Uterus (tissue), 4 donors: ENCODE results near the gene URGCP. TPM values are rescaled to one million over a fixed set of nuclear protein-coding genes. Genes with fewer than 3 reads are reported as not detected.
"Not testable (repeated sequence)": the region's sequence is repeated elsewhere in the genome, so short reads cannot be mapped to it uniquely, and the experiment has no call there.

ENCODE experiments used
- DNase-seq, 2 donors: peaks; one replicate each; pipeline ENCODE4 v3.0.0-alpha.2; 2019 to 2020
- H3K27ac ChIP-seq, 2 donors: fragments of 200-600 bp; sonication (generic); 1 replicate in 1 of 2; 2 replicates in 1 of 2; pipeline ENCODE4 v1.5.1; 2016 to 2018
- H3K27me3 ChIP-seq, 2 donors: fragments of 200-600 bp; sonication (generic); one replicate each; pipeline ENCODE4 v1.5.1; 2018 to 2019; ENCODE audit warnings: control low read depth in 1 of 2
- H3K36me3 ChIP-seq, 2 donors: fragments of 200-600 bp; sonication (generic); one replicate each; pipeline ENCODE4 v1.5.1; 2019; ENCODE audit warnings: control low read depth in 1 of 2
- H3K4me1 ChIP-seq, 2 donors: fragments of 200-600 bp; sonication (generic); one replicate each; pipeline ENCODE4 v1.5.1; 2018 to 2019; ENCODE audit warnings: control low read depth in 1 of 2
- H3K4me3 ChIP-seq, 2 donors: fragments of 200-600 bp; sonication (generic); 1 replicate in 1 of 2; 2 replicates in 1 of 2; pipeline ENCODE4 v1.5.1; 2018 to 2019; ENCODE audit warnings: mild to moderate bottlenecking in 1 of 2
- H3K9me3 ChIP-seq, 2 donors: fragments of 200-600 bp; sonication (generic); one replicate each; pipeline ENCODE4 v1.5.1; 2019; ENCODE audit warnings: control low read depth in 1 of 2
- POLR2A ChIP-seq, 2 donors: fragments of 450-650 bp; IDR thresholded peaks; one replicate each; pipeline ENCODE4 v1.6.1; 2016; ENCODE audit warnings: antibody characterized with exemption in 2 of 2, mild to moderate bottlenecking in 1 of 2, moderate library complexity in 1 of 2
- intact Hi-C: fragments of 100-400 bp; cut with DNase I; formaldehyde crosslinking; loops from one replicate; pipeline ENCODE4 v1.15.1; 2023; ENCODE audit warnings: low total_unique reads
- small RNA-seq: library from RNA; depleted of rRNA; stranded (forward); fragments of <200 nt; gene quantifications from one replicate; pipeline ENCODE3, GENCODE V24; 2016
- total RNA-seq, 4 donors: library from RNA; depleted of rRNA in 3 of 4; stranded (reverse); fragments of >200 nt in 3 of 4; gene quantifications; one replicate each; pipeline versions ENCODE4 v1.1.0 to v1.2.4, GENCODE V29; 2014 to 2023
- TF ChIP-seq, protein P1 (sequence below), 4 experiments: fragments of 200-600 bp in 2 of 4; fragments of 450-650 bp in 2 of 4; sonication (generic) in 2 of 4; IDR thresholded peaks; one replicate each; pipeline ENCODE4 v1.5.1; 2016 to 2019; ENCODE audit warnings: antibody characterized with exemption in 4 of 4, mild to moderate bottlenecking in 2 of 4, moderate library complexity in 1 of 4
- donor health status: DM: yes; HTN: yes; CAD: no.

Gene URGCP
- total RNA-seq, 4 donors from 2014 or later, result 13.1 to 44.8 (median 28.9) TPM

DNA sequence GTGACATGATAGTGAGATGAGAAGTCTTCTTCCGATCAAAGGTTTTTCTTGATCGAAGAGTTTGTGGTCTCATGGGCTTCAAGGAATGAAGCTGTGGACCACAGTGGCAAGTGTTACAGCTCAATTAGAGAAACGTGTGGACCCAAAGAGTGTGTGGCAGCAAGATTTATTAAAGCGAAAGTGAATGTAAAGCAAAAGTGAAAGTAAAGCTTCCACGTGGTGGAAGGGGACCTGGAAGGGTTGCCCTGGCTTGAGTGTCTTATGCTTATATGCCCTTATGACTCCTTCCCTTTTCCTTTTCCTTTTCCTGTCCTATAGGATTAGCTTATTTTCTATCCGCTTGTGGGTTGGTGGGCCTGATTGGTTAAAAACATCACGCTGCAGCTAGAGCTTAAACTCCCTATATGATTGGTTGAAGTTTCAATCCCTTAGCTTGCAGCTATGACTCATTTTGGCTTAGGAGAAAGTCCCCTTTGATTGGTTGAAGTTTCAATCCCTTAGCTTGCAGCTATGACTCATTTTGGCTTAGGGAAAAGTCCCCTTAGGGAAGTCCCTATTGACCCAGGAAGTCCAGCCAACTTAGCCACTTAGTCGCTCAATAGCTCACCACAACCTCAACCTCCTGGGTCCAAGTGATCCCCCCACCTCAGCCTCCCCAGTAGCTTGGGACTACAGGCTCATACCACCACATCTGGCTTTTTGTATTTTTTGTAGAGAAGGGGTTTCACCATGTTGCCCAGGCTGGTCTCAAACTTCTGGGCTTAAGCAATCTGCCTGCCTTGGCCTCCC lies 71.7 kb downstream of the URGCP start:
- intact Hi-C loops, result loop anchor here (10.0 kb wide), 1 partner anchor 250 kb away; the partner anchor contains the start of gene STK17A
- Histone ChIP-seq H3K36me3 (no peaks in the 10 kb centered on the region), H3K9me3 (no peaks in the 10 kb centered on the region), H3K4me1 (no peaks in the 10 kb centered on the region), H3K27ac (no peak overlapping the region), H3K4me3 (peak overlapping the region in 1 of 2 donors; percentile 4), H3K27me3 (no peaks in the 10 kb centered on the region)
- DNase-seq, result no peak
- TF ChIP-seq, protein P1, sequence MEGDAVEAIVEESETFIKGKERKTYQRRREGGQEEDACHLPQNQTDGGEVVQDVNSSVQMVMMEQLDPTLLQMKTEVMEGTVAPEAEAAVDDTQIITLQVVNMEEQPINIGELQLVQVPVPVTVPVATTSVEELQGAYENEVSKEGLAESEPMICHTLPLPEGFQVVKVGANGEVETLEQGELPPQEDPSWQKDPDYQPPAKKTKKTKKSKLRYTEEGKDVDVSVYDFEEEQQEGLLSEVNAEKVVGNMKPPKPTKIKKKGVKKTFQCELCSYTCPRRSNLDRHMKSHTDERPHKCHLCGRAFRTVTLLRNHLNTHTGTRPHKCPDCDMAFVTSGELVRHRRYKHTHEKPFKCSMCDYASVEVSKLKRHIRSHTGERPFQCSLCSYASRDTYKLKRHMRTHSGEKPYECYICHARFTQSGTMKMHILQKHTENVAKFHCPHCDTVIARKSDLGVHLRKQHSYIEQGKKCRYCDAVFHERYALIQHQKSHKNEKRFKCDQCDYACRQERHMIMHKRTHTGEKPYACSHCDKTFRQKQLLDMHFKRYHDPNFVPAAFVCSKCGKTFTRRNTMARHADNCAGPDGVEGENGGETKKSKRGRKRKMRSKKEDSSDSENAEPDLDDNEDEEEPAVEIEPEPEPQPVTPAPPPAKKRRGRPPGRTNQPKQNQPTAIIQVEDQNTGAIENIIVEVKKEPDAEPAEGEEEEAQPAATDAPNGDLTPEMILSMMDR (IDR thresholded peaks at IDR 0.05), result no peak
- TF ChIP-seq POLR2A (IDR thresholded peaks at IDR 0.05), result no peak

DNA sequence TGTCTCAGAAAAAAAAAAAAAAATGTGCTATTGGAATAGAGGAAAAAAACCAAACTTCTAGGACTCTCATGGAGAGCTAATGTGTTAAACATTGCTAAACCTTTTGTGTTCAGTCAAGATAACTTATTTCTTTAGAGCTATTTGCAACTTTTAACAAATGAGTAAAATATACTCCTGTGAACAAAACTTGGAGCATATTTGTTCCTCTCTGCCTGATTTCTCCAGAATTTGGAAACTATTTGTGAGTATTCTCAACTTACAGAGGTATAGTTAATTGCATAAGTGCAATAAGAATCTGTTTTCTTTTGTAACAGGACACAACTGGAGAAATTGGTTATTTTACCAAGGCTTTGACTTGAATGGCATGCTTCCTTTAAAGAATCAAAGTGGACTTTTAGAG lies 75.5 kb downstream of the URGCP start:
- not testable (repeated sequence) for H3K4me3 ChIP-seq, H3K4me1 ChIP-seq, DNase-seq, H3K27me3 ChIP-seq, H3K36me3 ChIP-seq, H3K9me3 ChIP-seq, H3K27ac ChIP-seq
- intact Hi-C loops, result loop anchor here (10.0 kb wide), 1 partner anchor 246 kb away; the partner anchor contains the start of gene STK17A

Small RNAs within 50 kb of the gene (small RNA-seq; reads per million reads assigned to genes)
- gene MRPS24, result not detected

Other genes starting within 250 kb of the URGCP start
- 10 to 100 TPM; 30.0 to 83.6 (median 76.6) TPM for gene COA1, start 177.1 kb downstream of the URGCP start, total RNA-seq
- gene BLVRA, start 147.9 kb downstream of the URGCP start, total RNA-seq, result 10 to 100 TPM; 20.4 to 93.0 (median 56.5) TPM
- 100 to 1,000 TPM in 2 of 4 donors, 10 to 100 TPM in 2; 34.2 to 134 (median 91.1) TPM for gene MRPS24, start 37.1 kb downstream of the URGCP start, total RNA-seq
- gene UBE2D4, start 19.8 kb upstream of the URGCP start, total RNA-seq, result 10 to 100 TPM in 3 of 4 donors, 1 to 10 TPM in 1; 5.1 to 23.8 (median 16.5) TPM
- not detected for gene SPDYE1, start 91.3 kb upstream of the URGCP start, total RNA-seq
- gene DBNL, start 138.1 kb upstream of the URGCP start, total RNA-seq, result 100 to 1,000 TPM in 1 of 4 donors, 10 to 100 TPM in 3; 71.5 to 113 (median 91.0) TPM
- 1 to 10 TPM in 1 of 4 donors, under 1 TPM in 1, not detected in 2; 0.76 to 1.4 TPM for gene PGAM2, start 159.0 kb upstream of the URGCP start, total RNA-seq
- gene POLM, start 175.9 kb upstream of the URGCP start, total RNA-seq, result 10 to 100 TPM; 10.6 to 33.6 (median 23.6) TPM
- 100 to 1,000 TPM in 3 of 4 donors, 10 to 100 TPM in 1; 88.9 to 395 (median 303) TPM for gene AEBP1, start 197.7 kb upstream of the URGCP start, total RNA-seq
- 10 to 100 TPM; 12.9 to 73.3 (median 33.7) TPM for gene POLD2, start 217.0 kb upstream of the URGCP start, total RNA-seq
- not detected for gene MYL7, start 234.7 kb upstream of the URGCP start, total RNA-seq